SH-SY5Y (cell line): ENCODE data around the gene PEX11A.

Source experiments
- GATA2 ChIP-seq: IDR thresholded peaks from 2 replicates; pipeline ENCODE4 v1.6.1; 2011; ENCODE audit warnings: mild to moderate bottlenecking, low read depth, low read length
- GATA3 ChIP-seq: IDR thresholded peaks from 2 replicates; pipeline ENCODE4 v1.6.1; 2011; ENCODE audit warnings: low read depth, mild to moderate bottlenecking, low read length, moderate library complexity

DNA sequence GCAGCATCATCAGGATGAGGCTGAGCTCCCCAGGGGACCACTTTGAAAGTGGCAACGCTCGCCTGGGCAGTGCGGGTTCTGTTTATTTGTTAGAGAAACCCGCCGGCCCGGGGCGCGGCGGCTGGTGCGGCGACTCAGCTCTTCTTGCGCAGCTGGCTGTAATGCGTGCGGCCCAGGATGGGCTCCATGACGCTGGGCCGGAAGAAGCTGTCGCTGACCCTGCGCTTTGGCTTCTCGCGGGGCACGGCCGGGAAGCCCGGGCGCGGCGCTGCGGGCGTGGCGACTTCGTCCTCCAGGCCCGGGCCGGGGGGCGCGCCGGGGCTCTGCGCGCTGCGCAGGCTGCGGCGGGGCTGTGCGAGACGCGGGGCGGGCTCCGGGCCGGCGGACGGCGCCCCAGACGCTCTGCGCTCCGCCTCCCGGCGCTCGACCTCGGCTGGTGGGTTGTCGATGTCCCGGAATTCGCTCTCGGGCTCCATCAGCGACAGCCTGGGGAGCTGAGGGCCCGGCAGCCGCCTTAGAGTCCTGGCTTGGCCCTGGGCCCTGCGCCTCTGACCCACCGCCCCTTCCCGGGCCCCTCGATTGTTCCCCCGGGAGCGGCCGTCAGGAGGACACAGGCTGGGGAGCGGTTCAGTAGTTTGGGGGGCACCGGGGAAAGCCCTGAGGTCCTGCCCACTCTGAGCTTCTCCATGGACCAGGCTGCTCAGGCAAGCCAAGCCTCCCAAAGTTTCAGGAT, 24.9 kb downstream of the PEX11A start:
- no peak for TF ChIP-seq GATA3
- TF ChIP-seq GATA2 = no peak
